GM13976 (cell line): ENCODE results near the gene MBTPS1.

Source experiments
- DNase-seq: peaks from one replicate; pipeline ENCODE4 v3.0.0; 2012; ENCODE audit warnings: low spot score
- CTCF ChIP-seq: IDR thresholded peaks from 2 replicates; pipeline ENCODE4 v1.5.1; 2012; ENCODE audit warnings: borderline replicate concordance, mild to moderate bottlenecking; ENCODE audit not compliant: insufficient read depth; ENCODE audit errors: extremely low read depth, missing control alignments, control extremely low read depth
- in situ Hi-C: fragments of 300-500 bp; cut with MboI; formaldehyde crosslinking; loops from one replicate; pipeline ENCODE4 v1.12.0; 2022; ENCODE audit warnings: low sequenced_read_pairs, mixed read lengths, inconsistent platforms; ENCODE audit not compliant: unreplicated experiment

The MBTPS1 gene

DNA sequence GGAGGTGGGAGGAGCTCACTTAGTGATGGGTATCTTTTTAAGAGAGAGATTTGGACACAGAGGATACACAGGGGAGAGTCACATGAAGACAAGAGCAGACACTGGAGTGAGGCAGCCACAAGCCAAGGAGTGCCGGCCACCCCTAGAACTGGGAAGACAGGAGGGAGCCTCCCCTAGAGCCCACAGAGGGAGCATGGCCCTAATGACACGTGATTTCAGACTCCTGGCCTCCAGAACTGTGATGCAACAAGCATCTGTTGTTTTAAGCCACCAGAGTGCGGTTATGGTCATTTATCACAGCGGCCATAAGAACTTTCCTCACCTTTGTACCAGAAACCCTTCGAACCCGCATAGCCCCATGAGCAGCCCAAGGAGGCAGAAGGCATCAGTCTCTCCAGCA lies 107.5 kb downstream of the MBTPS1 start:
- in situ Hi-C loops = no loop called here
- DNase-seq = no peak
- TF ChIP-seq CTCF = no peak

DNA sequence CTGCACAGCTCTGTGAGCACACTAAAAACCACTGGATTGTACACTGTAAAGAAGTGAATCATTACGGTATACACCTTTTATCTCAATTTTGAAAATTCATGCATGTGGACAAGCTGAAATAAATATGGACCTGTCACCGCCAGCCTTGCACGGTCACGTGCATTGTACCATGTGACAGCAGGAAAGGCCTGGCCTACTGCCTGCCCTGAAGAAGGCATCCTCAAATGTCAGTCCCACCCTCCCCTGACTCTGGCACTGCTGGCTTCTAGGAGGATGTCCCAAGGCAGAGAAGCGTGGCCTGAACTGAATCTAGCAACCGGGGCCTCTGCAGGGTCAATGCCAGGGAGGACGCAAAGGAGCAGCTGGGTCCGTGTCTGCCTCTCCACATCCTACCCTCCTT lies 108.8 kb downstream of the MBTPS1 start:
- in situ Hi-C loops = no loop called here
- TF ChIP-seq CTCF = no peak
- no peak for DNase-seq

DNA sequence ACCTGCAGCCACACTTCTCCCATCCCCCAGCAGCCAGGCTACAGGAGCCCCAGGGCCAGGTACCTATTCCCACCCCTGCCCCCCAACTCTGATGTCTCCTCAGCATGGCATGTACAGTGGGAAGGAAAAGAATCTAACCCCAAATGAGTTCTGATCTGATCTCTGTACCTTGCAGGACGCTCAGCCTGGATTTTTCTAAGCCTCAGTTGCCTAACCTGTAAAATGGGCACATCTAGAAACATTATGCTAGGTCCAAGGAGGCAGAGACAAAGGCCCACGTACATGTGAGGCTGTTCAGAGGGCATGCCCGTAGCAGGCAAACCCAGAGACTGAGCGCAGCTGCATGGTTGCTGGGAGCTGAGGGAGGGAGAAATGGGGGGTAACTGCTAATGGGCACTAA lies 109.2 kb downstream of the MBTPS1 start:
- no peak for TF ChIP-seq CTCF
- DNase-seq = no peak
- in situ Hi-C loops = no loop called here

GRCh38 chr16:84005391-84005790 lies 111.4 kb downstream of the MBTPS1 start:
- in situ Hi-C loops = no loop called here
- TF ChIP-seq CTCF = no peak

GRCh38 chr16:84004442-84004841 lies 112.3 kb downstream of the MBTPS1 start:
- in situ Hi-C loops = no loop called here
- TF ChIP-seq CTCF = no peak
- DNase-seq = no peak

More at GRCh38 chr16:84005391-84005790, 111.4 kb downstream of the MBTPS1 start:
- no peak for DNase-seq
